Activated CD8-positive, alpha-beta memory T cell treated with anti-CD3 and anti-CD28 coated beads, Interleukin-2, amount 50 U/mL, for 24 hours (primary cell): Measurements from ENCODE around the gene S100A4.
A peak's percentile ranks its signal among the peaks of the same experiment; 100 is the strongest.
"Not testable (repeated sequence)": the region's sequence is repeated elsewhere in the genome, so short reads cannot be mapped to it uniquely, and the experiment has no call there.

ENCODE experiments used
- DNase-seq: peaks from one replicate; pipeline ENCODE4 v3.0.0-alpha.2; 2020; ENCODE audit errors: extremely low read depth

S100A4 gene

GRCh38 chr1:153567621-153568366 lies 22.2 kb upstream of the S100A4 start:
- DNase-seq = no peak

GRCh38 chr1:153566414-153567371 lies 21.1 kb upstream of the S100A4 start:
- peak; percentile 78 for DNase-seq

GRCh38 chr1:153565529-153566374 lies 20.1 kb upstream of the S100A4 start, which contains the start of gene S100A2:
TSS of gene S100A2 (minus strand) at chr1:153565844. CDS start at chr1:153563877, 1,967 bp downstream.
- no peak for DNase-seq

GRCh38 chr1:153563991-153564390 lies 18.4 kb upstream of the S100A4 start:
- no peak for DNase-seq

GRCh38 chr1:153563483-153563901 lies 17.9 kb upstream of the S100A4 start:
- no peak for DNase-seq

- DNase-seq = not testable (repeated sequence)
Measured at GRCh38 chr1:153562021-153562420, 16.4 kb upstream of the S100A4 start.

- DNase-seq = no peak
Measured at GRCh38 chr1:153561466-153561985, 15.9 kb upstream of the S100A4 start.

- no peak for DNase-seq
Measured at GRCh38 chr1:153560771-153561465, 15.3 kb upstream of the S100A4 start.

- DNase-seq = no peak
Measured at GRCh38 chr1:153560241-153560640, 14.6 kb upstream of the S100A4 start.

- no peak for DNase-seq
Measured at GRCh38 chr1:153557877-153558276, 12.3 kb upstream of the S100A4 start.

- DNase-seq = no peak
Measured at GRCh38 chr1:153556348-153556747, 10.7 kb upstream of the S100A4 start.

GRCh38 chr1:153553830-153554541 lies 8.4 kb upstream of the S100A4 start:
- DNase-seq = no peak

GRCh38 chr1:153553096-153553495 lies 7.5 kb upstream of the S100A4 start:
- no peak for DNase-seq

- DNase-seq = no peak
Measured at GRCh38 chr1:153552335-153552734, 6.7 kb upstream of the S100A4 start.

- no peak for DNase-seq
Measured at GRCh38 chr1:153550827-153551500, 5.4 kb upstream of the S100A4 start.

GRCh38 chr1:153550398-153550758 lies 4.8 kb upstream of the S100A4 start:
- DNase-seq = no peak

- DNase-seq = no peak
Measured at GRCh38 chr1:153549741-153550397, 4.3 kb upstream of the S100A4 start.

- DNase-seq = no peak
Measured at GRCh38 chr1:153548722-153549688, 3.4 kb upstream of the S100A4 start, which contains the start of gene S100A3. TSS of gene S100A3 (minus strand) at chr1:153549258. CDS start at chr1:153548485, 773 bp downstream.
